ENCODE results near the gene COA1.

- TF ChIP-seq, protein P1, sequence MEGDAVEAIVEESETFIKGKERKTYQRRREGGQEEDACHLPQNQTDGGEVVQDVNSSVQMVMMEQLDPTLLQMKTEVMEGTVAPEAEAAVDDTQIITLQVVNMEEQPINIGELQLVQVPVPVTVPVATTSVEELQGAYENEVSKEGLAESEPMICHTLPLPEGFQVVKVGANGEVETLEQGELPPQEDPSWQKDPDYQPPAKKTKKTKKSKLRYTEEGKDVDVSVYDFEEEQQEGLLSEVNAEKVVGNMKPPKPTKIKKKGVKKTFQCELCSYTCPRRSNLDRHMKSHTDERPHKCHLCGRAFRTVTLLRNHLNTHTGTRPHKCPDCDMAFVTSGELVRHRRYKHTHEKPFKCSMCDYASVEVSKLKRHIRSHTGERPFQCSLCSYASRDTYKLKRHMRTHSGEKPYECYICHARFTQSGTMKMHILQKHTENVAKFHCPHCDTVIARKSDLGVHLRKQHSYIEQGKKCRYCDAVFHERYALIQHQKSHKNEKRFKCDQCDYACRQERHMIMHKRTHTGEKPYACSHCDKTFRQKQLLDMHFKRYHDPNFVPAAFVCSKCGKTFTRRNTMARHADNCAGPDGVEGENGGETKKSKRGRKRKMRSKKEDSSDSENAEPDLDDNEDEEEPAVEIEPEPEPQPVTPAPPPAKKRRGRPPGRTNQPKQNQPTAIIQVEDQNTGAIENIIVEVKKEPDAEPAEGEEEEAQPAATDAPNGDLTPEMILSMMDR (IDR thresholded peaks at IDR 0.05): no peak
- no peak for TF ChIP-seq POLR2A (IDR thresholded peaks at IDR 0.05)
These were observed 35.5 kb downstream of the COA1 start for GRCh38 chr7:43693687-43694398.

All from esophagus squamous epithelium (tissue), 4 donors.